Nephron (organoid): Measurements from ENCODE around the gene FAM120C.

Experiments
- H3K27ac Mint-ChIP-seq, 3 experiments: 2 replicates each; pipeline ENCODE4 v1.8.0; 2020; ENCODE audit warnings: mixed read lengths in 3 of 3, mild to moderate bottlenecking in 2 of 3, moderate library complexity in 1 of 3
- H3K27me3 Mint-ChIP-seq: 2 replicates; pipeline ENCODE4 v1.8.0; 2021; ENCODE audit warnings: low read depth, mild to moderate bottlenecking, moderate library complexity, mixed read lengths
- H3K36me3 Mint-ChIP-seq: 2 replicates; pipeline ENCODE4 v1.8.0; 2020; ENCODE audit warnings: low read depth, mixed read lengths
- H3K4me1 Mint-ChIP-seq: 2 replicates; pipeline ENCODE4 v1.8.0; 2020; ENCODE audit warnings: mixed read lengths
- H3K4me3 Mint-ChIP-seq, 3 experiments: 2 replicates each; pipeline ENCODE4 v1.8.0; 2020; ENCODE audit warnings: mild to moderate bottlenecking in 3 of 3, mixed read lengths in 3 of 3, moderate library complexity in 2 of 3
- H3K9me3 Mint-ChIP-seq: 2 replicates; pipeline ENCODE4 v1.8.0; 2020; ENCODE audit warnings: mixed read lengths
- CTCF ChIP-seq, 3 experiments: fragments of 200-600 bp; sonication (generic); IDR thresholded peaks; one replicate each; pipeline ENCODE4 v1.5.0; 2021; ENCODE audit warnings: antibody characterized with exemption in 3 of 3; ENCODE audit not compliant: unreplicated experiment in 3 of 3

Gene FAM120C

DNA sequence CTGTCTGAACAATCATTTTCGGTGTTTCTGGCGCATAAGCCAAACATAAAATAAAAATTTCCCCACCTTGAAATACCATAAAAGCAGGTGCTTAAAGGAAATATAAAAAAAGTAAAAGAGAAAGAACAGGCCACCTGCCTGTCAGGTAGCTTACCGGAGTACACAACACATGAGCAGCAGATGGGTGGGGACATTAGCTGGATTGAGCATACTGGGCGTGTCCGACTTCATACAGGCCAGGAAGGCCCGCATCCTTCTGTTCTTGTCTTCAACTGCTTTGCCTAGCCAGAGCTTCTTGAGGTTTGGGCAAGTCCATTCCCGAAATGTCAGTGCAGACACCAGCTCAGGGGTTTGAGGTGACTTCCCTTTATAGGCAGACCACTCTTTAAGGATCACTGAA lies 66.7 kb downstream of the FAM120C start:
- Mint-ChIP-seq H3K27me3 (no peaks in the 10 kb centered on the region), H3K9me3 (peaks cover 14% of the 10 kb centered on the region), H3K4me1 (no peaks in the 10 kb centered on the region), H3K27ac (no peak overlapping the region), H3K36me3 (peaks cover 11% of the 10 kb centered on the region), H3K4me3 (no peak overlapping the region)
- no peak for TF ChIP-seq CTCF (IDR thresholded peaks at IDR 0.05; ENCODE audit: unreplicated experiment in 3 of 3)

DNA sequence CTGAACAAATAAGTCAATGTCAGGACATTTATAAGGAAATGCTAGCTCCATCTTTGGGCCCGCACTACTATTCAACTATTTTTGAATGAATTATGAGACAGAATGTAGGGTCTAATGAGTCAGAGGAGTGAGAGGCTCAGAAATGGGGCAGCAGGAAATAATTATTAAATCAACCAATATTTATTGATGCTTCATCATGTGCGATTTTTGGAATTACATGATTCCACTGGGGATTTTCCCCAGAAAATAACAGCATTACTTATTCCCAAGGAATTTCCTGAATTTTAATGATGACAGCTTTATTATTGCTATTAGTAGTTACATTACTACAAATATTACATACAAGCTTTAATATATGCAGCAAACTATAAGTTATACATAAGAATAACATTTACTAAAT lies 89.5 kb downstream of the FAM120C start:
- H3K9me3 Mint-ChIP-seq, result peaks cover 4% of the 10 kb centered on the region
- no peak overlapping the region for H3K4me3 Mint-ChIP-seq
- H3K4me1 Mint-ChIP-seq, result no peaks in the 10 kb centered on the region
- no peaks in the 10 kb centered on the region for H3K27me3 Mint-ChIP-seq
- peaks cover 4% of the 10 kb centered on the region for H3K36me3 Mint-ChIP-seq
- no peak overlapping the region for H3K27ac Mint-ChIP-seq
- TF ChIP-seq CTCF (IDR thresholded peaks at IDR 0.05; ENCODE audit: unreplicated experiment in 3 of 3), result no peak

GRCh38 chrX:54093159-54093558 lies 89.9 kb downstream of the FAM120C start:
- Mint-ChIP-seq H3K9me3 (peaks cover 4% of the 10 kb centered on the region), H3K36me3 (peaks cover 4% of the 10 kb centered on the region), H3K27me3 (no peaks in the 10 kb centered on the region), H3K4me3 (no peak overlapping the region), H3K4me1 (no peaks in the 10 kb centered on the region), H3K27ac (no peak overlapping the region)
- TF ChIP-seq CTCF (IDR thresholded peaks at IDR 0.05; ENCODE audit: unreplicated experiment in 3 of 3), result no peak

GRCh38 chrX:54090880-54091279 lies 92.2 kb downstream of the FAM120C start:
- H3K4me3 Mint-ChIP-seq, result no peak overlapping the region
- H3K27me3 Mint-ChIP-seq, result no peaks in the 10 kb centered on the region
- no peak overlapping the region for H3K27ac Mint-ChIP-seq
- TF ChIP-seq CTCF (IDR thresholded peaks at IDR 0.05; ENCODE audit: unreplicated experiment in 3 of 3), result no peak
- H3K9me3 Mint-ChIP-seq, result peaks cover 8% of the 10 kb centered on the region
- H3K36me3 Mint-ChIP-seq, result peaks cover 14% of the 10 kb centered on the region
- H3K4me1 Mint-ChIP-seq, result no peaks in the 10 kb centered on the region

DNA sequence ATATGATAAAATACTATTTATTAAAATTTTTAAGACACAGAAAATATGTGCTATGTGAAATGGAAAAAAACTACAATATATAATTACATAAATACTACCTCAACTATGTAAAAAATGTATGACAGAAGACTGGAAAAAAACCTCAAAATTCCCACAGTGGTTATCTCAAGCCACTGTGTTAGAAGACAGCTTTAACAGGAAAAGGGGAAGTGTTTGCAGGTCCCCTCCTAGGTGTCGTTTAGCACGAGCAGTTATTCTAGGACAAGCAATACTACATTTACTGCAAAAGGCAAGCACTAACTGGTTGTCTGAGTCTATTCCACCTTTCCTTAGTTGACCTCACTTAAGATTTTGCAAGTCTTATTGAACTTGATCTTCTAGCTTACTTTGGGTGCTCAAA lies 93.9 kb downstream of the FAM120C start:
- no peak for TF ChIP-seq CTCF (IDR thresholded peaks at IDR 0.05; ENCODE audit: unreplicated experiment in 3 of 3)
- no peak overlapping the region for H3K27ac Mint-ChIP-seq
- H3K9me3 Mint-ChIP-seq, result peaks cover 9% of the 10 kb centered on the region
- H3K36me3 Mint-ChIP-seq, result peaks cover 24% of the 10 kb centered on the region
- H3K4me3 Mint-ChIP-seq, result no peak overlapping the region
- H3K27me3 Mint-ChIP-seq, result no peaks in the 10 kb centered on the region
- H3K4me1 Mint-ChIP-seq, result no peaks in the 10 kb centered on the region

GRCh38 chrX:54087661-54088060 lies 95.4 kb downstream of the FAM120C start:
- TF ChIP-seq CTCF (IDR thresholded peaks at IDR 0.05; ENCODE audit: unreplicated experiment in 3 of 3), result no peak
- Mint-ChIP-seq H3K4me1 (no peaks in the 10 kb centered on the region), H3K4me3 (no peak overlapping the region), H3K27me3 (no peaks in the 10 kb centered on the region), H3K9me3 (peaks cover 9% of the 10 kb centered on the region), H3K36me3 (peaks cover 24% of the 10 kb centered on the region), H3K27ac (no peak overlapping the region)
